Measurements from ENCODE around the gene CEBPG.

Gene CEBPG

DNA sequence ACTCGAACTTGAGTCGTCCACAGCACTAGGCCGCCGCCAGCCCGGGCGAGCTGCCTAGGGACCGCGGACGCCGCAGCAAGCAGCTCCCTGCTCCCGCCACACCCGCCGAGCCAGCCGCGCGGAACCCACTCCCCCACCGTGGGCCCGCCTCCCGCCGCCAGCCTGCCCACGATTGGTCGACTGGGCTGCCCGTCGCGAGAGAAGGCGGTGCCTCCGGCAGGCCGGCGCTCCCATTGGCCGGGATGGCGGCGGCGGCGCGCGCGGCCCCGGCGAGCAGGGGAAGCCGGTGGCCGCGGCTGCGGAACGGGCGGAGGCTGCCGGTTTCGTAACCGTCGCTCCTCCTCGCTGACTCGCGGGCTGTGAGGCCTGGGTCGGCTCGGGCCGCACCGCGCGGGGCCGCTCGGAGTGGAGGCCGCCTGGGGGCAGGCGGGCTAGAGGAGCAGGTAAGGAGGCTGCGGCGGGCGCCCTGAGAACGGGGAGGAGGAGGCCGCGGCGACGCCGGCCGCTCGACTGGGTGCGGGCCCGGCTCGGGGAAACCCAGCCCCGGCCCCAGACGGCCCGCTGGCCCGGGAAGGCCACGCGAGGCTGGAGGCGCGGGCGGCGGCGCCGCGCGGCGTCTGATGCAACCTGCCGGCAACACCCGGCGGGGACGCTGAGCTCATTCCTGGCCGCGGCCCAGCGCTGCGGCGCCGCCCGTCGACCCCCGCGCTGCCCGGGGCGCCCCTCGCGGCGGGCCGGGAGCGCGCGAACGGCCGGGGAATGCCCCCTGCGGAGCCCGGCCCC lies at the start of gene CEBPG:
CEBPG (plus strand) TSS at position 257 of the 783 bp plus-strand sequence. CDS start 5,531 bp downstream, outside the sequence.
- peak; percentile 52 for DNase-seq (ENCODE audit: low read depth, low spot score)

DNA sequence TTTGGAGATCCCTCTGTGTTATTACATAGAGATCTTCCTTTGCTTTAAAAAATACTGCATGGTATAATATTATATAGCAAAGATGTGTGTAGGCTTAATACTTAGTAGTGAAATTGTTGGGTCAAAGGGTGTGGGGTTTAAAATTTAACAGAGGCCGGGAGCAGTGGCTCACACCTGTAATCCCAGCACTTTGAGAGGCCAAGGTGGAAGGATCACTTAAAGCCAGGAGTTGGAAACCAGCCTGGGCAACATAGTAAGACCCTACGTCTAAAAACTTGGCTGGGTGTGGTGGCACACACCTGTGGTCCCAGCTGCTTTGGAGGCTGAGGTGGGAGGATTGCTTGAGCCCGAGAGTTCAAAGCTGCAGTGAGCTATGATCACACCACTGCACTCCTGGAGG lies 48.9 kb upstream of the CEBPG start:
- DNase-seq (ENCODE audit: low read depth, low spot score): no peak

DNA sequence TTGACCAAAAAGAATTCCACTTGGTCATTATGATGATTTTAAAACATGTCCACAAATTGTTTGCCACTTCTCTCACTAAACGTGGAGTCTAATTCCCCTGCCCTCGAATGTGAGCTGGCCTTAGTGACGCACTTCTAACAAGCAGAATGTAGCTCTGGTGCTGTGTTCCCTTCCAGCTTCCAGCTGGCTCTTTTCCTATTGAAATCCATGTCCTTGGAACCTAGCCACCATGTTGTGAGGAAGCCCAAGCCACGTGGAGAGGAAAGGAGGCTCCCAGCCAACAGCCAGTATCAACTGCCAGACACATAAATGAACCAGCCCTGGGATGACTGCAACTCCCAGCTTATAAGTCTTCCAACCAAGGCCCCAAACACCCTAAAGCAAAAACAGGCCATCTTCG lies 47.6 kb upstream of the CEBPG start:
- no peak for DNase-seq (ENCODE audit: low read depth, low spot score)

DNA sequence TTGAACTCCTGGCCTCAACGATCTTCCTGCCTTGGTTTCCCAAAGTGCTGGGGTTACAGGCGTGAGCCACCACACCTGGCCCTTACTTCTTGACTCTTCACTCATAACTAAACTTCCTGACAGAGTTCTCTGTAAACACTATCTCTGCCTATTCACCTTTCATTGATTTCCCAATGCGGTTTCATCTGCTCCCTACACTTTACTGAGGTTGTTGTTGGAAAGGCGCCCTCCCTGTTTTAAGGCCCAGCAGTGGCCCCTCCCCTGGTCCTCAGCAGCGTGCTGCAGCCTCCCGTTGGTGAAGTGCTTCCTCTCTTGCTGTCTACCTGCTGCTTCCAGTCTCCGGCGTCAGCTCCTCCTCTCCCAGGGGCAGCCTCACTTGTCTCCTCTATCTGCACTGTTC lies 44.4 kb upstream of the CEBPG start:
- DNase-seq (ENCODE audit: low read depth, low spot score): no peak

DNA sequence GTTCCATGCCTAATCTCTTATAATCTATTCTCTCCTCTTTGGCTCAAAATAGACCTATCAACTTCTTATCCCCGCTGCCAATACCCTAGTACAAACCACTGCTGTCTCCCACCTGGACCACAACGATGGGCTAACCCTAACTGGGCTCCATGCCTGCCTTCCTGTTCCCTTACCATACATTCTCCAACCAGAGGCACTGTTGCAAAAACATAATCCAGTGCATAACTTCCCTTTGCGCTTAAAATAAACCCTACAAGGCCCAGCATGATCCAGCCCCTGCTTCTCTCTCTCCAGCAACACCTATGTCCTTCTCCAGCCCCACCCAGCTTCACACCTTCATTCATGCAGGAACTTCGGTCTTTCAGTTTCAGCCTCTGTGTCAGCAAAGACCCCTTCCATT lies 43.8 kb upstream of the CEBPG start:
- no peak for DNase-seq (ENCODE audit: low read depth, low spot score)

DNA sequence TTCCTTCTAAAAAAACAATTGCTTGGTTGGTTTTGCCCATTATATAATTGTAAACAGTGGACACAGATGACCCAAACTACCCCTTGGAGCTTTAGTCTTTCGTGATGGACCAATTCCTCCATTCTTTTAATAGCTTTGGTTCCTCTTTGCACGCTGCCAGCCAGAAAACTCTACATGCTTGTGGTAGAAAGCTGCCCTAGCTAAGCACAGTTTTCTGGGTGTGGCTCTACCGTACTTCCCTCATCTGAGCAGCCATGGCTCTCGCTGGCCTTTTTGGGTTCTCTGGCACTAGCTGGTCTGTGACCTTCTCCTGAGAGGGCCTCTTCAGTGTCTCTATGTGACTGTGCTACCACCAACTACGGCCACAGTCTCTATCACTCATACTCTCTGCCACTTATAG lies 41.3 kb upstream of the CEBPG start:
- DNase-seq (ENCODE audit: low read depth, low spot score): no peak

DNA sequence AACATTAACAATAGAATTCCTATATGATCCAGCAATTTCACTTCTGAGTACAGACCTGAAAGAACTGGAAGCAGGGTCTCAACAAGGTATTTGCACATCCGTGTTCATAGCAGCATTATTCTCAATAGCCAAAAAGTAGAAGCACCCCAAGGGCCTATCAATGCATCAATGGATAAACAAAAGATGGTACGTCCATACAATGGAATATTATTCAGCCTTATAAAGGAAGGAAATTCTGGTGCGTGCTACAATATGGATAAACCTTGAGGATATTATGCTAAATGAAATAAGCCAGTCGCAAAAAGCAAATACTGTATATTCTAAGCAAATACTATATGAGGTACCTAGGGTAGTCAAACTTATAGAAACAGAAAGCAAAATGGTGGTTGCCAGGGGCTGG lies 40.4 kb upstream of the CEBPG start:
- DNase-seq (ENCODE audit: low read depth, low spot score): no peak

DNA sequence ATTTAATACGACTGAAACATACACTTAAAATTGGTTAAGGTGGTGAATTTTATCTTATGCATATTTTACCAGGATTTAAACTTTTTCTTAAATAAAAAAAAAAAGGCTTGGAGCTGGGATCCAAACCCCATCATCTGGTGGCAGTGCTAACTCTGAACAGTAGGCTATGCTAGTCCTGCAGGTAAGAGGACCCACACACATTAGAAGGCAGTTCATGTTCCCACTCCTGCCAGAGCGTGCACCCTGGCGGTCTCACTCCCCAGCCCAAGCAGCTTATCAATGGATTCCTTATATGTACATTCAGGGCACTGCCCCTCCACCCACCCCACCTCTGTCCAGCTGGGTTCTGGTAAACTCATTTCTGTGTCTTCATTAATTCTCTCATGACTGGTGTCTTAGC lies 39.9 kb upstream of the CEBPG start:
- DNase-seq (ENCODE audit: low read depth, low spot score): no peak

DNA sequence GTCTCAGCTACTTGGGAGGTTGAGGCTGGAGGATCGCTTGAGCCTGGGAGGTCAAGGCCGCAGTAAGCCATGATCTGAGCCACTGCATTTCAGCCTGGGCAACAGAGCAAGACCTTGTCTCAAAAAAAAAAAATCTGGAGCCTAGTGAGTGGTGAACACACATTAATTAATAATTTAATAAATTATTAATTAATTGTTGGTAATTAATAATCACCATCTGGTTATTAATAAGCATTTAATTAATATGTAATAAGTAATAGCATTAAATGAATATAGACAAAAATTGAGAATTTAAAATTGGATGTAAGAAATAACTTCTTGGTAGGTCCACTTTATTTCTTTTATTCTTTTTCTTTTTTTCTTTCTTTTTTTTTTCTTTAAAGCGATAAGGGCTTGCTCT lies 39.2 kb upstream of the CEBPG start:
- no peak for DNase-seq (ENCODE audit: low read depth, low spot score)

DNA sequence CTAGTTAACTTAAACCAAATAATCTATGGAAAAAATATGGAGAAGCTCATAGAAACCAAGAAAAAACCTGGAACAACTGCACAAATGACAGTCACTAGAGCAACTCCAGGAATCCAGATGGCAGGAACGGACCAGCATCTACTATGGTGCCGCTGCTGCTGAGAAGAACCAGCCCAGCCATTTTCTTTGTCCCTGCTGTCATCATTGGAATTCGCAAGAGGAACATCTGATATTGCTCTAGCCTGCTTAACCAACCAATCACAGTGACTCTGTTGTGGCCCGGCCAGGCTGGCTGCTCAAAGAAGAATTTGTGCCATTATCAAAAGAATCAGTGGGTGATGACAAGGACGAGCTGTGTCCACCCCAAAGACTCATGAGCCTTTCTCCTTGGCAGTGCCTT lies 38.1 kb upstream of the CEBPG start:
- DNase-seq (ENCODE audit: low read depth, low spot score): no peak

DNA sequence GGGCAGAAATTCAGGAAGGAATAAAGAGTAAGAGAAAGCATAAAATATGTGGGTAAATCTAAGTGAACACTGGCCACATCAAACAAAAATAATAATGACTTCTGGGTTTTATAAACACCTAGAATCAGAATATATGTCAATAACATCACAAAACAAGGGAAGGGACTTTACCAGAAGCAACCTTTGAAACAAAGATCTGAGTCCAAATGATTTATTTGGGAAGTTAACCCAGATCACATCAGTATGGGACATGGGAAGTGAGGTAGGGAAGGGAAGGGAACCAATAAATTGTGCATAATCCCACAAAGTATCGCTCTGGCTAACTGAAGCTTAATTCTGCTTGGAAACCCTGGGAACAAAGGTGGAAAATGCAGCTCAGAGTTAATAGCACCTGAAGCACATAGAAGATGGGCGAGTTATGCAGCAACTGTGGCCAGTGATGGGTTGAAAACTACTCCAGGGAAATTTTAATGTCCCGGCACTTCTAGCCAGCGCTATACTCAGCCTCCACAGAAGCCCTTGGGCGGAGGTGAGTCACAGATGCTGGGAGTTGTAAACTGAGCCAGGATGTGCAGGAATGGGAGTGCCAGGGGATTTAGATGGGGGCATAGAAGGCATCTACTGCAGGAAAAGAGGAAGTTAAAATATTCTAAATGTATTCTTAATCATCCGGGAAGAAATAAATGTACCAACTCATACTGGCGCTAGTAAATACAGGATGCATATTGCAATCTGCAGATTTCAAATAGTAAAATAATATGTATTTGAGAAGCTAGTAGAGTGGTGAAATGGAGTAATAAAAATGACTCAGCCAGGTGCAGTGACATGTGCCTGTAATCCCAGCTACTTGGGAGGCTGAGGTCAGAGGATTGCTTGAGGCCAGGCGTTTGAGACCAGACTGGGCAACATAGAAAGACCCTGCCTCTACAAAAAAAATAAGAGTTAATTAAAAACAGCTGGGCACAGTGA lies 34.2 kb upstream of the CEBPG start:
- no peak for DNase-seq (ENCODE audit: low read depth, low spot score)

DNA sequence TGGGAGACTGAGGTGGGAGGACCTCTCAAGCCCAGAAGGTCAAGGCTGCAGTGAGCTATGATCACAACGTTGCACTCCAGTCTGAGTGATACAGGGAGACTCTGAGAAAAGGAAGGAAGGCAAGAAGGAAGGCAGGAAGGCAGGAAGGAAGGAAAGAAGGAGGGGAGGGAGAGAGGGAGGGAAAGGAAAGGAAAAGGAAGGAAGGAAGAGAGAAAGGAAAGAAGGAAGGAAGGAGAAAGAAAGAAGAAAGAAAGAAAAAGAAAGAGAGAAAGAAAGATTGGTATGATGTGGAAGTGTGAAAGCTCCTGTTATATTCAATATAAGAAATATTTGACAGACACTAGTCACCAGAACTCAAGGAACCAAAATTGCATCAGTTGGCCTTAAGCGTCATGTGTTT lies 32.5 kb upstream of the CEBPG start:
- DNase-seq (ENCODE audit: low read depth, low spot score): no peak

DNA sequence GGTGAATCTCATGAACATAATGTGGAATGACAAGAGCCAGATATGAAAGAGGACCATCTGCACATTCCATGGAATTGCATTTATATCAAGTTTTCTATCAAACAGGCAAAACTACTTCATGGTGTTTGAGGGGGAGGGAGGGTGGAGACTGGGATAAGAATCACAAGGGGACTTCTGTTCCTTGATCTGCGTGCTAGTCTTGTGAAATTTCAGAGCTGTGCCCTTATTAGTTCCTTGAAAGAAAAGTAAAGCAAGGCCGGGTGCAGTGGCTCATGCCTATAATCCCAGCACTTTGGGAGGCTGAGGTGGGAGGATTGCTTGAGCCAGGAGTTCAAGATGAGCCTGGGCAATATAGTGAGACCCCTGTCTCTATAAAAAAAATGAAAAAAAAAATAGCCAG lies 30.2 kb upstream of the CEBPG start:
- DNase-seq (ENCODE audit: low read depth, low spot score): no peak

DNA sequence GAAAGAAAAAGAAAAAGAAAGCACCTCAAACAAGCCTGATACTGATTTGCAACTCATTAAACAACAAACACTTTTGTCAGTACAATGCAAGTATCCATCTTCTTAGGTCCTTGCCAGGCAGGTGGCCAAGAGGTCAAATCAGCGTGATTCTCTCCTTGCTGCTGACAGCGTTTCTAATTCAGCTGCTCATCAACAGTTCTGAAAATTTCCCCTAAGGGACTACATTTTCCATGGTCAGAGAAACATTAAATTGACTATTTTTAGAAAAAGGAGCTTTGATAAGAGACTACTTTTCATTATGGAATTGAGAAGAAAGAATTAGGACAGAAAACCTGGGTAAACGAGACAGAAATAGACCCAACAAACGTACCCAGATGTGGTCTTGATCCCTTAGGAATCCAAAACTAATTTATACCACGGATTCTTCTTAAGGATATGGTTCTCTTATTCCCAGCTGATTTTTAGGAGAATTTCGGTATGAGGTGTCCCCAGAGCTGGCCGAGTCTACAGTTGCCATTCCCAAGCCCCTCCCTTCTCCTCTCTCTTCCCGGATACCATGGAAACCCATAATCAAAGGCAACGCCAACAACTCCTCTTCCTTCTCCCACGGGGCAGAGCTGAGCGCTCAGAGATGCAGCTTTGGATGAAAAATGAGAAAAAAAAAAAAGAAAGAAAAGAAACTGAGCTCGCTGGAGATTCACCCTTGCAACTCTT lies 29.5 kb upstream of the CEBPG start:
- DNase-seq (ENCODE audit: low read depth, low spot score): no peak

DNA sequence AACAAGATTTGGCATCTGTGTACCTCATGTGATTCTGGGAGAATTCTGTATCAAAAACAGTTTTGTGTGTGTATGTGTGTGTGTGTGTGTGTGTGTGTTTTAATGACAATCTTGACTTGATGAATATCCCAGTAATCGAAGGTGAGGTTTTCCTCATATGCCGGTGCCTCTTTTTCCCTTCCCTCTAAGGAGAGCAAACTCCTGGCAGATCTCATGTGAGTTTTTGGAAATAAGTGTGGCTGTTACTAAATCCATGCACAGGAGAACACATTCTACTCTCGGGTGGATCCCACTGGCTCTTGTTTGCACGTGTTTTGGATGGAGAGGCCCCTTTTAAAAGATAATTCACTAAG lies 29.0 kb upstream of the CEBPG start:
- no peak for DNase-seq (ENCODE audit: low read depth, low spot score)

DNA sequence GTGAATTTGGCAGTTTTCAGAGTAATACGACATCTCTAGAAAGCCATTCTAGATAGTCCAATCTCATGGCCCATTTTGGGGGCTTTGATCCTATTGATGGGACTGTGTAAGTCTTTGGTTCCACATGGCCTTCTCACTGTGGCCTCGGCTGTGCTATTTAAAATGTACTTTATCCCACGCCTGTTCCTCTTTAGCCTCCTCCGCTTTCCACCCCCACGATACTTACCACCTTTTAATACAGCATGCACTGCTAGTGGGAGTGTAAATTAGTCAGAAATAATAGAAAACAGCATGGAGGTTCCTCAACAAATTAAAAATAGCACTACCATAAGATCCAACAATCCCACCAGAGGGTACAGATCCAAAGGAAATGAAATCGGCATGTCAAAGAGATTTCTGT lies 28.3 kb upstream of the CEBPG start:
- no peak for DNase-seq (ENCODE audit: low read depth, low spot score)

DNA sequence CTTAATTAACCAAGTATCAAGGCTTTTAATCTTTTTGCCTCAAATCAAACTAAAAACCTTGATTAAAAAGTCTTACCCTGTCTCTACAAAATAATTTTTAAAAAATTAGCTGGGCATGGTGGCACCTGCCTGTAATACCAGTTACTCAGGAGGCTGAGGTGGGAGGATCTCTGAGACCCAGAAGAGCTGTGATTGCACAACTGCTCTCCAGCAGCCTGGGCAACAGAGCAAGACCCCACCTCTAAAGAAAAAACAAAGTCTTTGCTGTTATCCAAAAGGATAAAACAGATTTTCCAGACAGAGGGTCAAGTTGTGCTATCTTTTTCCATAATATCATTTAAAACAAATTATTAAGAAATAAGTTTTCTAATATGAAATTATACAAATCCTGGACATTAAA lies 26.8 kb upstream of the CEBPG start:
- DNase-seq (ENCODE audit: low read depth, low spot score): no peak

DNA sequence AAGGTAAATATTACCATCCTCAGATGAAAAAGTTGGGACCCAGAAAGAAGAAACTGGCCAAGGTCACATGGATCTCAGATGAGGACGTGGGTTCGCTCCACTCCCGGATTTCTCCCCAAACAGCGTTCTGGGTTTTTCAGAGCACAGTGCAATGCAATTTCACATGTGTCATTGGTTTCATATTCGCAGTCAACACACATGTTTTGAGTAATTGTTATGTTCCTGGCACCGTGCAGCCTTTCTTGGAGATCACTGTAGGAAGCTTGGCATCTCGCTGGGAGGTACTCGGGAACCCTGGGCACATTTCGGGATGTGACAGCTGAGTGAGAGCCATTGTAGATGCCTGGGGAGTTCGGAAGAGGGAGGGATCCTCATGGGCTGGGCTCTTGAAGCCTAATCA lies 26.2 kb upstream of the CEBPG start:
- no peak for DNase-seq (ENCODE audit: low read depth, low spot score)

DNA sequence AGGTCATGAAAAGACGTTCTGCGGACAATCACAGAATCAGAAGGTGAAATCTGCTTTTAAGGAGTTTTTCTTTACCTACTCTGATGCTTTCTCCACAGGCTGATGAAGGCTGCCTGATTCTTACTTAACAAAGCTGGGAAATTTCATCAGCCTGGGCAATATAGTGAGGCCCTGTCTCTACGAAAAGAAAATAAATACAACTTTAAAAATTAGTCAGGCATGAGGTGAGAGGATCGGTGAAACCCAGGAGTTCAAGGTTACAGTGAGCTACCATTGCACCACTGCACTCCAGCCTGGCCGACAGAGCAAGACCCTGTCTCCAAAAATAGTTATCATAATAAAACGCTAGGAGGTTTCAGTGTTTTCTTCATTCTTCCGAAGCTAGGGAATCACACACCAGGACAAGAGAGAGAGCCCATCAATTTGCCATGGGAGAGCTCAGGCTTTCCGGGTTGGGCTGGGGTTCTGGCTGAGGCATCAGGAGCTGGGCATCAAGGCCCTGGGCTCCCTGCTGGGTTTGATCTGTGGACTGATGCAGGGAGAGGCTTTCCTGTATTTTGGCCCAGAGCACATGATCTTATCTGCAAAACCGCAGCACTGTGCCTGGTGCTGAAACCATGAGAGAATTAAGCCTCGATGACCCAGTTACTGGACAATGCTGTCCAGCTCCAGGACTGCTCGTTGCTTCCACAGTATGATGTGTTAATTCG lies 25.1 kb upstream of the CEBPG start:
- no peak for DNase-seq (ENCODE audit: low read depth, low spot score)

DNA sequence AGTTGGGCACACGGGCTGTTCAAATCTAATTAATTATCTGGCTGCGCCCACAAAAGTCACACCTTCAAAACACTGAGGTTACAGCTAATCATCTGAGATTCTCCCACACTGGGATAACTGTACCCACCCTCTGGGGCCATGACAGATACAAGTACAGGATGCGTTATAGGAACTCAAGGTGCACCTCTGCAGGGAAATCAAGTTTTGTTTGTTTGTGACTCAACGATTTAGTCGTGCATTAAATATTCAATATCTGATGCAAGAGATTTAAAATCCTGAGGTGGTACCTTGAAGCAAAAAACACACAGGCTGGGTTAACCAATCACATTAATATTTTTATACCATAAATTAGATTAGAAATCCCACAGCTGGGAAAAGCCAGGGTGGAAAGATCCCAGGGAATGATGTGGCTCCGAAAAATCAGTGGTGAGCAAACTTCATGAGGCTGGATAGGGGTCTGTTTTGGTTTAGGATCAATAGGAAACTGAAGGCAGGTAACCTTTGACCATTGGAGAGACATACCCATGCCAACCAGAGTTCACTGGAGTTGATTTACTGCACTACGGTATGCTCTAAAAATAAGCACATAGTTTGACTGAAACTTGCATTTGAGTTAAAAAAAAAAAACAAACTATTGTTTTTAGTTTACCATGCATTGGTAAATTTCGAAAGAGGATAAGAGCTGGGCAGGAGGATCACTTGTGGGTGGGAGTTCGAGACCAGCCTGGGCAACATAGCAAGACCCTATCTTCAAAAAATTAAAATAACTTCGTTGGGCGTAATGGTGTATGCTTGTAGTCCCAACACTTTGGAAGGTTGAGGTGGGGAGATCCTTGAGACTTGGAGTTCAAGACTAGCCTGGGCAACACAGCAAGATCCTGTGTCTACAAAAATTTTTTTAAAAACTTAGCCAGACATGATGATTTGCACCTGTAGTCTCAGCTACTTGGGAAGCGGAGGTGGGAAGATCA lies 23.9 kb upstream of the CEBPG start:
- DNase-seq (ENCODE audit: low read depth, low spot score): no peak
